Small intestine (tissue), 7 donors: ENCODE data around the gene DVL2. TPM values are rescaled to one million over a fixed set of nuclear protein-coding genes. Genes with fewer than 3 reads are reported as not detected.
"Not testable (repeated sequence)": the region's sequence is repeated elsewhere in the genome, so short reads cannot be mapped to it uniquely, and the experiment has no call there.

ENCODE experiments used
- DNase-seq, 2 donors: peaks; one replicate each; pipeline versions ENCODE4 v3.0.0 to v3.0.0-alpha.2; 2013
- FAIRE-seq: peaks from 2 replicates; lab custom pipeline; 2012; peaks lifted over from hg19 to GRCh38; lab: Jason Lieb, UNC
- H3K27ac ChIP-seq, 3 donors: one replicate each; pipeline ENCODE4 v1.5.1; 2013; ENCODE audit warnings: low read length in 2 of 3, mild to moderate bottlenecking in 2 of 3, control low read depth in 1 of 3, inconsistent platforms in 1 of 3, low read depth in 1 of 3, moderate library complexity in 1 of 3
- H3K27me3 ChIP-seq, 3 donors: one replicate each; pipeline ENCODE4 v1.6.1; 2013; ENCODE audit warnings: low read length in 3 of 3, inconsistent platforms in 1 of 3; ENCODE audit not compliant: control insufficient read depth in 3 of 3, insufficient read depth in 3 of 3
- H3K36me3 ChIP-seq, 3 donors: one replicate each; pipeline ENCODE4 v1.6.1; 2013; ENCODE audit warnings: low read length in 3 of 3, inconsistent platforms in 1 of 3, low read depth in 1 of 3, mild to moderate bottlenecking in 1 of 3, moderate library complexity in 1 of 3; ENCODE audit not compliant: control insufficient read depth in 3 of 3, insufficient read depth in 2 of 3
- H3K4me1 ChIP-seq, 3 donors: one replicate each; pipeline ENCODE4 v1.6.1; 2013; ENCODE audit warnings: low read length in 2 of 3, inconsistent platforms in 1 of 3, low read depth in 1 of 3, mild to moderate bottlenecking in 1 of 3, moderate library complexity in 1 of 3; ENCODE audit not compliant: control insufficient read depth in 3 of 3, insufficient read depth in 2 of 3
- H3K4me3 ChIP-seq, 3 donors: one replicate each; pipeline ENCODE4 v1.5.1; 2013; ENCODE audit warnings: low read length in 3 of 3, control low read depth in 1 of 3, inconsistent platforms in 1 of 3, low read depth in 1 of 3, mild to moderate bottlenecking in 1 of 3, moderate library complexity in 1 of 3
- H3K9me3 ChIP-seq, 2 donors: one replicate each; pipeline ENCODE4 v1.6.1; 2013; ENCODE audit warnings: low read depth in 1 of 2, low read length in 1 of 2; ENCODE audit not compliant: control insufficient read depth in 2 of 2, insufficient read depth in 1 of 2
- WGBS, 3 donors: extraction: QIAGEN DNeasy Blood & Tissue Kit; methylation state at CpG; one replicate each; pipeline ENCODE4 v1.1.7; 2013; 5-methylcytosine and 5-hydroxymethylcytosine counted together
- polyA plus RNA-seq, 4 donors: library from polyadenylated mRNA; stranded (reverse) in 3 of 4; unstranded in 1 of 4; fragments of 200-250 nt in 3 of 4; fragments of 120-200 nt in 1 of 4; gene quantifications; one replicate each; pipeline versions ENCODE4 v1.2.1 to v1.2.3, GENCODE V29; 2013
- donor health status: healthy with polysubstance abuse.
- donor health status: control.
- donor health status: control.
- donor health status: Bipolar disorder and iron deficiency.
- donor health status: healthy.

DVL2 gene
- polyA plus RNA-seq, 4 donors: 8.1 to 44.4 (median 16.0) TPM

DNA sequence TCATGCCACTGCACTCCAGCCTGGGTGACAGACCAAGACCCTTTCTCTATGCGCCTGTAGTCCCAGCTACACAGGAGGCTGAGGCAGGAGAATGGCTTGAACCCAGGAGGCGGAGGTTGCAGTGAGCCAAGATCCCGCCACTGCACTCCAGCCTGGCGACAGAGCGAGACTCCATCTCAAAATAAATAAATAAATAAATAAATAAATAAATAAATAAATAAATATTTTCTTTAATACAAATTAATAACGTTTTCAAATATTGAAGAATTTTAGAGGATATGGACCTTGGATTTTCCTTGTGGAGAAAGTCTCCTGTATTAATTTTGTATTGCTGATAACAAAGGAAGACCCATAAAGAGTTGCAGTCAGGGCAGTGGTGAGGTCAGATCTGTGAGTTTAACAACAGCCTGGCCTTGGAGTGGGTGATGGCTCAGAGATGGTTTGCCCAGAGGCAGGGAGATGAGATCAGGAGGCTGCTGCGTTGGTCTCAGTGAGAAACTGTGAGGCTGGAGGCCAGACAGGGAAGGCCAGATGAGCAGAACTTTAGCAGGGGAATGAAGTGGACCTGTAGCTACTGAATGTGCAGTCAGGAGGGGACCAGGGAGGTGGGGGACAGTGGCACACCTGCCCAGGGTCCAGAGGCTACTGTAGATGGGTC lies 50.8 kb downstream of the DVL2 start:
- peaks cover 0 to 16% (median 0%) of the 10 kb centered on the region in 3 donors for H3K4me1 ChIP-seq
- WGBS, 3 donors: 70 to 79% (median 78%) methylated on average over 7 of the region's 7 CpGs
- no peak overlapping the region for H3K27ac ChIP-seq
- FAIRE-seq (no peak), DNase-seq (no peak)
- H3K36me3 ChIP-seq: no peaks in the 10 kb centered on the region
- no peak overlapping the region for H3K4me3 ChIP-seq
- no peaks in the 10 kb centered on the region for H3K27me3 ChIP-seq
- H3K9me3 ChIP-seq: no peaks in the 10 kb centered on the region

DNA sequence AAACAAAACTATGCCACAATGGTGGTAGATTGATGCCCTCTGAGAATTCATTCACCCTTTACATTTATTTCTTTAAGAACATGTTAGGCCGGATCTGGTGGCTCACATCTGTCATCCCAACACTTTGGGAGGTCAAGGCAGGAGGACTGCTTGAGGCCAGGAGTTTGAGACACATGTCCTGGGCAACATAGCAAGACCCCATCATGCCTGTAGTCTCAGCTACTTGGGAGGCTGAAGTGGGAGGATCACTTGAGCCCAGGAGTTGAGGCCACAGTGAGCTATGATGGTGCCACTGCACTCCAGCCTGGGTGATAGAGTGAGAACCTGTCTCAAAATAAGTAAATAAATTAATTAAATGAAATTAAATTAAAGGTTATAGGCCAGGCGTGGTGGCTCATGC lies 52.2 kb downstream of the DVL2 start:
- WGBS, 3 donors: 94 to 100% (median 97%) methylated on average over 2 of the region's 2 CpGs
- not testable (repeated sequence) for DNase-seq, FAIRE-seq

DNA sequence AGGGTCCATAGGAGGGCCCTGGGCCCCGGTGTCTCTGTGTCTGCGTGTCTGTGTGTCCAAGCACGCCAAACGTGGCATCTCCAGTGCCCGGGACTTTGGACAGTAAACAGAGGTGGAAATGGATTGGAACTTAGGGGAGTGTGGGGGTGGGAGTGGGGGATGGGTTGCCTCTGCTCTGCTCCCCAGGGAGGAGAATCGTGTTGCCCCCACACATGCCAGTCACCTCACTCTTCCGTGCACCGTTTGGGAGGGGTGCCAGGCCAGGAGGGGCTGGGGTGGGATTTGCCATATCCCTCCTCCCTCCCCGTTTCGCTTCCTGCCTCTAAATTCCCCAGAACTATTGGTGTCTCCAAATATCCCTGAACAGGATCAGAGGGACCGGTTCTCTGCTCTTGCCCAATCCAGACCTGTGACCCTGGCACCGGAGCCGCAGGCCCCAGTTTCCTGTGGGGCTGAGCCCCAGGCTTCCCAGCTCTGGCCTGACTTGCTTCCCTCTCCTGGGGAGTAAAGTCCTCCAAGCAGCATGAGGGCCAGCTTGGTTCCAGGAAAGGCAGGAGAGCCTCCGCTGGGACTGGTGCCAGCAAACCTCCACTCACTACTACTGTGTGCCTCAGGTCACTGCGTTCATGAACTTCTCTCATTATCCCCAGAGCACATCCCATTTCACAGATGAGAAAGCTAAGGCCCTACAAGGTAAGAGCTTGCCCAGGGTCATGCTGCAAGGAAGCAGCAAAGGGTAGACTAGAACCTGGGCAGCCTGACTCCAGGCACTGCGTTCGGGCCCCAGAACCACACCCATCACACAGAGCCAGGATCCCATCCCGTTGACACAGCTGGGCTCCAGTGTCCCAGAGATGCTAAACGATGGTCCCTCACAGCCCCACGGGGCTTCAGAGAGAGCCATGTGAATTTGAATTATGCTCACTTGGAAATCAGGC lies 54.7 kb downstream of the DVL2 start, which contains the start of gene ASGR1:
Gene ASGR1, minus strand, starts transcription at position 54 of the 938 bp plus-strand sequence. CDS start 807 bp downstream, outside the sequence.
- peaks cover 0 to 12% (median 2%) of the 10 kb centered on the region in 3 donors for H3K27me3 ChIP-seq
- peak; percentile 13 to 40 for DNase-seq
- peaks cover 0 to 30% (median 0%) of the 10 kb centered on the region in 3 donors for H3K4me1 ChIP-seq
- no peak within 1 kb of the TSS for H3K27ac ChIP-seq
- no peak for FAIRE-seq
- no peaks in the 10 kb centered on the region for H3K36me3 ChIP-seq
- H3K4me3 ChIP-seq: peak within 1 kb of the TSS in 1 of 3 donors; percentile 39
- WGBS, 3 donors: 42 to 57% (median 56%) methylated on average over 20 of the region's 20 CpGs
- H3K9me3 ChIP-seq: no peaks in the 10 kb centered on the region

More for the DNA sequence above, 52.2 kb downstream of the DVL2 start:
- H3K9me3 ChIP-seq, H3K36me3 ChIP-seq, H3K27ac ChIP-seq, H3K4me3 ChIP-seq, H3K27me3 ChIP-seq: not testable (repeated sequence)
- peaks cover 0 to 30% (median 0%) of the 10 kb centered on the region in 3 donors for H3K4me1 ChIP-seq

DNA sequence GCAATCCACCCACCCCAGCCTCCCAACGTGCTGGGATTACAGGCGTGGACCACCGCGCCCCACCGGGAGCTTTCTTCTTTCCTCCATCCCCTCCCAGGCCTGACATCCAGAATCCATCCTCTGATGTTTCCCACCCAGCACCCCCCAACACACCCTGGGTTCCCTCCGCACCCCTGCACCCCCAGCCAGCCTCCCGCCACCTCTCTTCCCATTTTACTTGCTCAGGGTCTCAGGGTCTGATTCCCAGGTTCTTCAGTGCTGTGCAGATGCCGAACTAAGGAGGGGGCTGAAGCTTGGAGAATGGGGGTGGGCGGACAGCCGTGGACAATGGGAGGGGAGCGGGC lies 55.4 kb downstream of the DVL2 start:
- H3K9me3 ChIP-seq: no peaks in the 10 kb centered on the region
- DNase-seq: no peak
- WGBS, 3 donors: 56 to 74% (median 63%) methylated on average over 11 of the region's 11 CpGs
- H3K36me3 ChIP-seq: no peaks in the 10 kb centered on the region
- FAIRE-seq: no peak
- H3K4me3 ChIP-seq: no peak overlapping the region
- H3K27me3 ChIP-seq: peaks cover 0 to 12% (median 2%) of the 10 kb centered on the region in 3 donors
- peaks cover 0 to 26% (median 0%) of the 10 kb centered on the region in 3 donors for H3K4me1 ChIP-seq
- H3K27ac ChIP-seq: no peak overlapping the region

DNA sequence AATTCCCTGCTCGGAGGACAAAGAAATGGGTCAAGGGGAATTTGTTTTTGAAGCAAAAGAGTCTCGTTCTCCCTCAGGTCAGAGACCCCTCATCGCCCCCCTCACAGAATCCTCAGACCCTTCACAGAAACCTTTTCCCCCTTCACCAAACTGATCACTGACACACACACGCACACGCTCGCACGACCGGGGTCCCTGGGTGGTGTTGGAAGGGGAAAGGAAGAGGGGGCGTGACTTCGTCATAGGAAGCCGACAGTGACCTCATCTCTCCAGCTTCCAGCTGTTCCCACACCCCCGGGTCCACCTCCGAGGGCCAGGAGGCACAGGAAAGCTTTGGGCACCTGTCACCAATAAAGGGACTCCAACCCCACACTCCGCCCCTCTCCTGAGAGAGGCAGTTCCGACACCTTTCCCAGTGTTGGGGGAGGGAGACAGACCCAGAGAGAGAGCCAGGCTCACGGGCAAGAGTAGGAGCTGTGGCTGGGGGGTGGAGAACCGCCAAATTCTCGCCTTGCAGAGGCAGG lies 56.3 kb downstream of the DVL2 start:
- H3K36me3 ChIP-seq: no peaks in the 10 kb centered on the region
- peak overlapping the region in 1 of 3 donors; percentile 37 for H3K27ac ChIP-seq
- H3K9me3 ChIP-seq: no peaks in the 10 kb centered on the region
- WGBS, 3 donors: 0 to 6% (median 4%) methylated on average over 18 of the region's 18 CpGs
- no peak for FAIRE-seq
- peaks cover 0 to 12% (median 2%) of the 10 kb centered on the region in 3 donors for H3K27me3 ChIP-seq
- peak; percentile 21 to 70 for DNase-seq
- peak overlapping the region in 1 of 3 donors; percentile 39 for H3K4me3 ChIP-seq
- peaks cover 0 to 22% (median 0%) of the 10 kb centered on the region in 3 donors for H3K4me1 ChIP-seq

DNA sequence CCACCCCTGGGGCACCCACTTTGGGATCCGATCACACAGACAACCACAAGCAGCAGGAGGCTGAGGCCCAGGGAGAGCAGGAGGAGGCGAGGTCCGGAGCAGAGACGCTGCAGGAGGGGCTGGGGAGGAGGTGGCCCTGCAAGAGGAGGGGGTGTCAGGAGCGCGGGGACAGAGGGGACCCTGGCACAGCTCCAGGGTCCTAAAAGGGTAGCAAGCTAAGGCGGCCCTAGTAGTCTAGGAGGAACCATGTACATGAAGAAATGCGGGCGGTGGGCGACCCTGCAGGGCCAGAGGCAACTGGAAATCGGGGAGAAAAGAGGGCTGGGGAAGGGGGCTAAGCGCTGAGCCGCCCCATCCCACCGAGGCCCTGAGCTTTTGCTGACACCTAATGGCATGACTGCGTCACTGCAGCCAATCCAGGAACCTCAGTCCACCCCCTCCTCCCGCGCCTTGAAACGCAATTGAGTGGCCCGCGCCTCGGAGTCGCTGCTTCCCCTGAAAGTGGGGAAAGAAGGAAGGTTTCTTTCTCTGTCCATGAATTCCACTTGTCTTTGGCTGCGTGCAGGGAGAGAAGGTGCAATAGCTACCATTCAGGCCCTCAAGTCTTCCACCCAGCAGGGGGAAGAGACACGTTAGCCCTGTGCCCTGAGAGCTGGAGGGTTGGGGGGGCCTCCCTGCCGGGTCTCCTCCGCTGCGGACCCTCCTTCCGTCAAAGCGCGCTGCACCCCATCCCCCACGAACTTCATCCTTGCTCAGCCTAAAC lies 56.9 kb downstream of the DVL2 start:
- no peak for FAIRE-seq

DNA sequence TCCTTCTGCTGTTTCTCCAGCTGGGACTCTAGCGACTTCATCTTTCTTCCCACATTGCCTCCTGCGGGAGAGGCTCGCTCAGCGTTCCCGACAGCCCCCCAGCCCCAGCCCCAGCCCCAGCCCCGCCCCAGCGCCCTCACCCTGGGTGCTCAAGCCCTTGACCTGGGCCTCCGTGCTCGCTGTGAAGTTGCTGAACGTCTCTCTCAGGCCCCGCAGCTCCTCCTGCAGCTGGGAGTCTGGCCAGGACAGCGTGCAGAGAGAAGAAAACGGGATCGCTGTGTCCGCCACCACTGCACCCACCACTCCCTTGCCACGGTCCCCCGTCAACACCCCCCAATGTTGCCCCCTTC lies 57.5 kb downstream of the DVL2 start:
- FAIRE-seq (no peak), DNase-seq (no peak)
- Histone ChIP-seq H3K27ac (no peak overlapping the region), H3K4me1 (peaks cover 0 to 22% (median 0%) of the 10 kb centered on the region in 3 donors), H3K4me3 (peak overlapping the region in 1 of 3 donors; percentile 39), H3K9me3 (no peaks in the 10 kb centered on the region), H3K27me3 (peaks cover 0 to 12% (median 2%) of the 10 kb centered on the region in 3 donors), H3K36me3 (no peaks in the 10 kb centered on the region)
- 6 to 14% (median 13%) methylated on average over 16 to 17 of the region's 17 CpGs for WGBS, 3 donors

More for the DNA sequence above, 56.9 kb downstream of the DVL2 start:
- H3K9me3 ChIP-seq: no peaks in the 10 kb centered on the region
- DNase-seq: peak; percentile 62 to 80
- peaks cover 0 to 12% (median 2%) of the 10 kb centered on the region in 3 donors for H3K27me3 ChIP-seq
- H3K27ac ChIP-seq: peak overlapping the region in 1 of 3 donors; percentile 37
- H3K4me1 ChIP-seq: peaks cover 0 to 22% (median 0%) of the 10 kb centered on the region in 3 donors
- no peaks in the 10 kb centered on the region for H3K36me3 ChIP-seq
- peak overlapping the region in 2 of 3 donors; percentile 17 to 39 for H3K4me3 ChIP-seq
- 2 to 3% (median 3%) methylated on average over 30 to 31 of the region's 31 CpGs for WGBS, 3 donors
